Ishikawa (cell line): ENCODE data around the gene INHBE.

Experiments
- CEBPB ChIP-seq: IDR thresholded peaks from 2 replicates; pipeline ENCODE4 v1.6.1; 2012
- CREB1 ChIP-seq: IDR thresholded peaks from 2 replicates; pipeline ENCODE4 v1.6.1; 2012; ENCODE audit warnings: low read depth
- EGR1 ChIP-seq: IDR thresholded peaks from 2 replicates; pipeline ENCODE4 v1.6.1; 2012
- EP300 ChIP-seq: IDR thresholded peaks from 2 replicates; pipeline ENCODE4 v1.6.1; 2012; ENCODE audit warnings: borderline replicate concordance
- FOXM1 ChIP-seq: IDR thresholded peaks from 2 replicates; pipeline ENCODE4 v1.6.1; 2012; ENCODE audit warnings: low read depth, borderline replicate concordance
- MAX ChIP-seq: IDR thresholded peaks from 2 replicates; pipeline ENCODE4 v1.6.1; 2012
- NFIC ChIP-seq: IDR thresholded peaks from 2 replicates; pipeline ENCODE4 v1.6.1; 2012
- RAD21 ChIP-seq: IDR thresholded peaks from 2 replicates; pipeline ENCODE4 v1.6.1; 2012; ENCODE audit warnings: low read depth
- TAF1 ChIP-seq: IDR thresholded peaks from 2 replicates; pipeline ENCODE4 v1.6.1; 2012; ENCODE audit warnings: low read depth, mild to moderate bottlenecking
- TCF12 ChIP-seq: IDR thresholded peaks from 2 replicates; pipeline ENCODE4 v1.6.1; 2012; ENCODE audit warnings: low read depth
- TEAD4 ChIP-seq: IDR thresholded peaks from 2 replicates; pipeline ENCODE4 v1.6.1; 2012
- USF1 ChIP-seq: IDR thresholded peaks from 2 replicates; pipeline ENCODE4 v1.6.1; 2012
- YY1 ChIP-seq: IDR thresholded peaks from 2 replicates; pipeline ENCODE4 v1.6.1; 2012; ENCODE audit warnings: low read depth
- ZBTB7A ChIP-seq: IDR thresholded peaks from 2 replicates; pipeline ENCODE4 v1.6.1; 2012; ENCODE audit warnings: low read depth
- TF ChIP-seq, protein P1 (sequence below): IDR thresholded peaks from 2 replicates; pipeline ENCODE4 v1.6.1; 2012; ENCODE audit warnings: low read depth, mild to moderate bottlenecking

Gene INHBE

GRCh38 chr12:57416039-57416996 lies 38.8 kb upstream of the INHBE start:
- TF ChIP-seq, protein P1, sequence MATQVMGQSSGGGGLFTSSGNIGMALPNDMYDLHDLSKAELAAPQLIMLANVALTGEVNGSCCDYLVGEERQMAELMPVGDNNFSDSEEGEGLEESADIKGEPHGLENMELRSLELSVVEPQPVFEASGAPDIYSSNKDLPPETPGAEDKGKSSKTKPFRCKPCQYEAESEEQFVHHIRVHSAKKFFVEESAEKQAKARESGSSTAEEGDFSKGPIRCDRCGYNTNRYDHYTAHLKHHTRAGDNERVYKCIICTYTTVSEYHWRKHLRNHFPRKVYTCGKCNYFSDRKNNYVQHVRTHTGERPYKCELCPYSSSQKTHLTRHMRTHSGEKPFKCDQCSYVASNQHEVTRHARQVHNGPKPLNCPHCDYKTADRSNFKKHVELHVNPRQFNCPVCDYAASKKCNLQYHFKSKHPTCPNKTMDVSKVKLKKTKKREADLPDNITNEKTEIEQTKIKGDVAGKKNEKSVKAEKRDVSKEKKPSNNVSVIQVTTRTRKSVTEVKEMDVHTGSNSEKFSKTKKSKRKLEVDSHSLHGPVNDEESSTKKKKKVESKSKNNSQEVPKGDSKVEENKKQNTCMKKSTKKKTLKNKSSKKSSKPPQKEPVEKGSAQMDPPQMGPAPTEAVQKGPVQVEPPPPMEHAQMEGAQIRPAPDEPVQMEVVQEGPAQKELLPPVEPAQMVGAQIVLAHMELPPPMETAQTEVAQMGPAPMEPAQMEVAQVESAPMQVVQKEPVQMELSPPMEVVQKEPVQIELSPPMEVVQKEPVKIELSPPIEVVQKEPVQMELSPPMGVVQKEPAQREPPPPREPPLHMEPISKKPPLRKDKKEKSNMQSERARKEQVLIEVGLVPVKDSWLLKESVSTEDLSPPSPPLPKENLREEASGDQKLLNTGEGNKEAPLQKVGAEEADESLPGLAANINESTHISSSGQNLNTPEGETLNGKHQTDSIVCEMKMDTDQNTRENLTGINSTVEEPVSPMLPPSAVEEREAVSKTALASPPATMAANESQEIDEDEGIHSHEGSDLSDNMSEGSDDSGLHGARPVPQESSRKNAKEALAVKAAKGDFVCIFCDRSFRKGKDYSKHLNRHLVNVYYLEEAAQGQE = no peak
- TF ChIP-seq TAF1 = no peak

GRCh38 chr12:57418255-57418654 lies 36.9 kb upstream of the INHBE start:
- TF ChIP-seq TEAD4 = no peak
- TF ChIP-seq, protein P1 = no peak
- TF ChIP-seq ZBTB7A = no peak
- no peak for TF ChIP-seq RAD21
- TF ChIP-seq USF1 = no peak
- TF ChIP-seq CREB1 = no peak
- TF ChIP-seq MAX = no peak
- TF ChIP-seq EGR1 = no peak
- no peak for TF ChIP-seq CEBPB
- no peak for TF ChIP-seq FOXM1
- TF ChIP-seq TCF12 = no peak
- no peak for TF ChIP-seq YY1
- no peak for TF ChIP-seq EP300
- no peak for TF ChIP-seq TAF1

GRCh38 chr12:57419495-57419894 lies 35.6 kb upstream of the INHBE start:
- TF ChIP-seq TCF12 = no peak
- TF ChIP-seq, protein P1 = no peak
- no peak for TF ChIP-seq EP300
- TF ChIP-seq RAD21 = no peak
- TF ChIP-seq MAX = no peak
- no peak for TF ChIP-seq EGR1
- TF ChIP-seq TAF1 = no peak
- no peak for TF ChIP-seq CEBPB
- TF ChIP-seq TEAD4 = no peak
- no peak for TF ChIP-seq ZBTB7A
- TF ChIP-seq NFIC = no peak
- no peak for TF ChIP-seq FOXM1
- TF ChIP-seq CREB1 = no peak
- TF ChIP-seq YY1 = no peak
- TF ChIP-seq USF1 = no peak

- TF ChIP-seq FOXM1 (no peak), USF1 (no peak), EP300 (no peak), TEAD4 (no peak), CEBPB (no peak), CREB1 (no peak), TCF12 (no peak), ZBTB7A (no peak), RAD21 (no peak), EGR1 (no peak), TAF1 (no peak), MAX (no peak), YY1 (no peak), NFIC (no peak)
- TF ChIP-seq, protein P1 = no peak
Observed at GRCh38 chr12:57420482-57420881, 34.6 kb upstream of the INHBE start.
